Heart left ventricle (tissue), 13 donors: ENCODE data around the gene TRMT61A.

Experiments
- POLR2A ChIP-seq, 2 donors: fragments of 450-650 bp; IDR thresholded peaks; one replicate each; pipeline ENCODE4 v1.6.1; 2017; ENCODE audit warnings: antibody characterized with exemption in 2 of 2, mild to moderate bottlenecking in 2 of 2, moderate library complexity in 2 of 2
- TF ChIP-seq, protein P1 (sequence below), 12 donors: fragments of 200-600 bp; sonication (generic) in 4 of 12; IDR thresholded peaks; one replicate each; pipeline versions ENCODE4 v1.5.0 to v1.8.0; 2018 to 2022; ENCODE audit warnings: antibody characterized with exemption in 12 of 12, mild to moderate bottlenecking in 5 of 12
- donor health status: ischemic (EF 13 %, LVEDD 7.1; RV severe dilation, severe dysfunction).
- donor health status: DM: no; HTN: yes; CAD: no.
- donor health status: DM: no; HTN: no; CAD: no.
- donor health status: ischemic (EF 25% LVEDD 6.9; RV normal size, moderate dysfunction).
- donor health status: ischemic (EF 25% LVEDD 5.7; RV mildly dilated, moderate dysfunction).
- donor health status: ischemic (EF 35%, LVEDD 5.7; RV mildly dilated, moderate dysfunction).
- donor health status: nonischemic (EF 11% LVEDD 7.7; RV severe dilation, severe dysfunction).
- donor health status: DM: yes; HTN: yes; CAD: no.
- donor health status: PGD.
- donor health status: ischemic (EF 29% LVEDD 5.4; RV normal size, mild dysfunction).
- donor health status: nonischemic (EF 23%, LVEDD 6.1; RV moderate dilation, normal function).

DNA sequence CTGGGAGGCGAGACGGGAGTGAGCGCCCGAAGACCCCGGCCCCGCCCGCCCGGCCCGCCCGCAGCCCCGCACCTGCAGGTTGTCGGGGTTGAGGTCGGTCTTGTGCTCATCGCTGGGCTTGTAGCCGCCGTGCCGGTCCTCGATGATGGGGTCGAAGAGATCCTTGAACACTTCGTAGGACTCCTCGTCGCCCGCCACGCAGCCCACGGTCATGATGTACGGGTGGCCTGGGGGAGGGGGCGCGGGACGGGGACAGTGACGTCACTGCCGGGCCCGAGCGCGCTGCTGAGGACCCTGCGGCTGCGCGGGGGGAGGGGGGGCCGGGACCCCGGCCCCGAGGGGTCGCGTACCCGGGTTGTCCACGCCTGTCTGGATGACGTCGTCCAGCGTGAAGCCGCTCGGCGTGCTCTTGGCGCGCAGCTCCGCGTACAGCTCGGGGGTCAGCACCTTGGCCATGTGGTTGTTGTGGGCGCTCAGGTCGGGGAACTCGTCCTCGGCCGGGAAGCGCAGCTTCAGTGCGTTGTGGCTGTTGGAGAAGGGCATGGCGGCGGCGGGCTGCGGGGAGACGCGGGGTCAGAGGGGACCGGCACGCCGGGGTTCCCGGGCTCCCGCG is 6.9 kb upstream of the TRMT61A start:
- TF ChIP-seq, protein P1, sequence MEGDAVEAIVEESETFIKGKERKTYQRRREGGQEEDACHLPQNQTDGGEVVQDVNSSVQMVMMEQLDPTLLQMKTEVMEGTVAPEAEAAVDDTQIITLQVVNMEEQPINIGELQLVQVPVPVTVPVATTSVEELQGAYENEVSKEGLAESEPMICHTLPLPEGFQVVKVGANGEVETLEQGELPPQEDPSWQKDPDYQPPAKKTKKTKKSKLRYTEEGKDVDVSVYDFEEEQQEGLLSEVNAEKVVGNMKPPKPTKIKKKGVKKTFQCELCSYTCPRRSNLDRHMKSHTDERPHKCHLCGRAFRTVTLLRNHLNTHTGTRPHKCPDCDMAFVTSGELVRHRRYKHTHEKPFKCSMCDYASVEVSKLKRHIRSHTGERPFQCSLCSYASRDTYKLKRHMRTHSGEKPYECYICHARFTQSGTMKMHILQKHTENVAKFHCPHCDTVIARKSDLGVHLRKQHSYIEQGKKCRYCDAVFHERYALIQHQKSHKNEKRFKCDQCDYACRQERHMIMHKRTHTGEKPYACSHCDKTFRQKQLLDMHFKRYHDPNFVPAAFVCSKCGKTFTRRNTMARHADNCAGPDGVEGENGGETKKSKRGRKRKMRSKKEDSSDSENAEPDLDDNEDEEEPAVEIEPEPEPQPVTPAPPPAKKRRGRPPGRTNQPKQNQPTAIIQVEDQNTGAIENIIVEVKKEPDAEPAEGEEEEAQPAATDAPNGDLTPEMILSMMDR (IDR thresholded peaks at IDR 0.05), result no peak
- TF ChIP-seq POLR2A (IDR thresholded peaks at IDR 0.05), result no peak
